IPS-18a (cell line): ENCODE results near the gene PRKRA.

Source experiments
- H3K27ac ChIP-seq: one replicate; pipeline ENCODE4 v1.5.1; 2013; ENCODE audit warnings: low read length
- H3K27me3 ChIP-seq: one replicate; pipeline ENCODE4 v1.6.1; 2013; ENCODE audit warnings: mild to moderate bottlenecking, low read length; ENCODE audit not compliant: control insufficient read depth, insufficient read depth
- H3K36me3 ChIP-seq: one replicate; pipeline ENCODE4 v1.6.1; 2013; ENCODE audit warnings: low read depth, low read length; ENCODE audit not compliant: control insufficient read depth
- H3K4me1 ChIP-seq: one replicate; pipeline ENCODE4 v1.6.1; 2013; ENCODE audit warnings: low read depth, low read length; ENCODE audit not compliant: control insufficient read depth
- H3K4me3 ChIP-seq: one replicate; pipeline ENCODE4 v1.5.1; 2013; ENCODE audit warnings: low read length
- H3K9ac ChIP-seq: one replicate; pipeline ENCODE4 v1.6.1; 2013; ENCODE audit warnings: mild to moderate bottlenecking, low read length, moderate library complexity
- H3K9me3 ChIP-seq: one replicate; pipeline ENCODE4 v1.6.1; 2013; ENCODE audit warnings: low read depth, low read length; ENCODE audit not compliant: control insufficient read depth

The PRKRA gene

DNA sequence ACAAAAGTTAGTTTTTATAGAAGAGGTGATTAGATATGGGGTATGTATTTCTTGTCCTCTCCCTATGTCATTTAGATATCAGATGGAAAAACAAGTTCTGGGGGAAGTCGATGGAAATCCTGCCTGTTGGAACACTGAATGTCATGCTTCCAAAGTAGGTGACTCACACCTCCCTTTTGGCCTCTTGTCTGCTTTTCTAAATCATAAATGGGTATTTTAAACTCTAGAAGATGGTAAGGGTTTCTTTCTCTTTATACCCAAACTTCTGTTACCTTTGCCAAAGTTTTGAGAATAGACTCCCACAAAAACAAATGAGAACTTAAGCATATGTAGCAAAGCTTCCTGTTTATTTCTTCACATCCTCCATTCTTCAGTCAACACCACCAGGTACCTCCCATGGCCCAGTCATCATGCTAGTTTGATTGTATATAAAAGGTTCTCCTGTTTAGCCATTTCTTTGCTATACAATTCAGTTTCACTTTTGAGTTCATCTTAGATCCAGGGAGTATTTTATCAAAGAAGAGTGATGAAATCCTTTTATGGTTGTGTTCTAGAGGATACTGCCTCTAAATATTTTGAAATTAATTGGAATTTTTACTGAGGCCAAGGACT, 63.9 kb downstream of the PRKRA start:
- H3K4me3 ChIP-seq = no peak overlapping the region
- H3K27ac ChIP-seq = no peak overlapping the region
- H3K27me3 ChIP-seq = no peaks in the 10 kb centered on the region
- no peak overlapping the region for H3K9ac ChIP-seq
- H3K4me1 ChIP-seq = no peaks in the 10 kb centered on the region
- no peaks in the 10 kb centered on the region for H3K9me3 ChIP-seq
- no peaks in the 10 kb centered on the region for H3K36me3 ChIP-seq

DNA sequence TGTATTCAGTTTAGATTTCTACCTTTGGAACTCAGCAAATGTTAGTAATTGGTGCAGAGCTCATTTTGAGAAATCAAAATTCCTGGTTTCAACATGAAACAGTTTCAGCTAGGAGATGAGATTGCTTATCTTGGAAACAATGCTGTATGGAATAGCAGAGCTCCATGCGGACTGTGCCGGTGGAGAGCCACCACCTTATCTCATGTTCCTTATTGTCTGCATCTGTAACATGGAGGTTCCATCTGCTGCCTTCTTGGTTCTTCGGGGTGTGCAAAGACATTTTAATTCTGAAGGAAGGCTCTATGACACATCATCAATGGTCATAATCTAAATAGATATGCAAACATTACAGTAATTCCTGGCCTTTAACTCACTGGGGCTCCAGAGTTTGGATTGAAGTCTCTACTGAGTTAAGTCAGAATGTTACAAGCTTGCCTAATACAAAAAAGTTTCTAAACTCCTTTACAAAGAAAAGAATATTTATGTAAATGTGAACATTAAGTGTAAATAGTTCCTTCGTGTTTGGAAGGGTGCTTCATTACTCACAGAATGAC, 65.3 kb downstream of the PRKRA start:
- Histone ChIP-seq H3K9ac (no peak overlapping the region), H3K4me3 (no peak overlapping the region), H3K27ac (no peak overlapping the region), H3K27me3 (no peaks in the 10 kb centered on the region), H3K9me3 (no peaks in the 10 kb centered on the region), H3K4me1 (no peaks in the 10 kb centered on the region), H3K36me3 (no peaks in the 10 kb centered on the region)

DNA sequence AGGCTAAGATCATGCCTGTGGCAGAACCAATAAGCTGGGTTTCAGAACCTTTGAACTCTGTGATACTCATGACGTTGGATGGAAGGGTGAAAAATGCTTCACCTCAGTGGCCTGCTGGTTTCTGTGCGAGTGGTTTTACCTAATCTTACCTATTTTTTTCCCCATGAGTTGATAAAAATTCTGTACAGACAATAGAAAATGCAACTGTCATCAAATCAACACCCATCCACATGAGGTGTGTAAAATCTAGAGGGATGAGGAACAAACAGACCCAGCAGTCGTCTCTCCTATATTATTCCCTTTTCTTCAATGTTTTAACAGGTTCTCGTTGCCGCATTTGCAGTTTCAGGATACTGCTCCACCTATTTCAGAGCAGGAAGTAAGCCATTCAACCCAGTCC, 67.3 kb downstream of the PRKRA start:
- Histone ChIP-seq H3K4me3 (no peak overlapping the region), H3K36me3 (no peaks in the 10 kb centered on the region), H3K9me3 (no peaks in the 10 kb centered on the region), H3K9ac (no peak overlapping the region), H3K27me3 (no peaks in the 10 kb centered on the region), H3K27ac (no peak overlapping the region), H3K4me1 (no peaks in the 10 kb centered on the region)
